Measurements from ENCODE around the gene NPS. TPM values are rescaled to one million over a fixed set of nuclear protein-coding genes. Genes with fewer than 3 reads are reported as not detected.
A peak's percentile ranks its signal among the peaks of the same experiment; 100 is the strongest.

The NPS gene
- total and polyA plus RNA-seq, 2 experiments from 2014 or later: not detected

DNA sequence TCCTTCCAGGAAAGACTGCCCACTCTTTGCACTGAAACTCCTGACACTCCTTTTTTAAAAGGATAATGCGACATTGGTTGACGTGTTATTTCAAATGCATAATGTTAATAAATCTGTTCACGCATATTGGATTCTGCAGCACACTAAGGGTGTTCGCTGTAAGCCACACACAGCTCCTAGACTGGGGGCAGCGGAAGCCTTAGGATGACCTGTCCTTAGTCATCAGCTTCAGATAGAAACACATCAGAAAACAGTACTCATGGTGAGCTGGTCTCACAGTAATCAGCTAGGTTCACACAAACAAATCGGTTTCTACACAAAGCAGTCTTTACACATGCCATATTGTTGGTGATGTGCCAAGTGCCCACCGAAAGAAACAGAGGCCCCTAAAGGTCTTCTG, 4.3 kb downstream of the NPS start:
- Histone ChIP-seq H3K9me3 (ENCODE audit: low read depth) (no peaks in the 10 kb centered on the region), H3K27me3 (no peaks in the 10 kb centered on the region), H3K4me3 (no peak overlapping the region), H3K4me1 (ENCODE audit: low read depth) (no peaks in the 10 kb centered on the region), H3K27ac (no peak overlapping the region), H3K36me3 (no peaks in the 10 kb centered on the region)
- no peak for DNase-seq (ENCODE audit: low read depth in 1 of 2, low spot score in 1 of 2)
- TF ChIP-seq CTCF (IDR thresholded peaks at IDR 0.05; ENCODE audit: low read depth, low read length): no peak

- peak in 1 of 2 donors; percentile 90 for DNase-seq (ENCODE audit: low read depth in 1 of 2, low spot score in 1 of 2)
- H3K27me3 ChIP-seq: no peaks in the 10 kb centered on the region
- H3K27ac ChIP-seq: no peak overlapping the region
- no peaks in the 10 kb centered on the region for H3K4me1 ChIP-seq (ENCODE audit: low read depth)
- H3K4me3 ChIP-seq: no peak overlapping the region
- no peak for TF ChIP-seq CTCF (IDR thresholded peaks at IDR 0.05; ENCODE audit: low read depth, low read length)
- H3K9me3 ChIP-seq (ENCODE audit: low read depth): no peaks in the 10 kb centered on the region
- H3K36me3 ChIP-seq: no peaks in the 10 kb centered on the region
These were observed 7.8 kb downstream of the NPS start for GRCh38 chr10:127556916-127557315.

DNA sequence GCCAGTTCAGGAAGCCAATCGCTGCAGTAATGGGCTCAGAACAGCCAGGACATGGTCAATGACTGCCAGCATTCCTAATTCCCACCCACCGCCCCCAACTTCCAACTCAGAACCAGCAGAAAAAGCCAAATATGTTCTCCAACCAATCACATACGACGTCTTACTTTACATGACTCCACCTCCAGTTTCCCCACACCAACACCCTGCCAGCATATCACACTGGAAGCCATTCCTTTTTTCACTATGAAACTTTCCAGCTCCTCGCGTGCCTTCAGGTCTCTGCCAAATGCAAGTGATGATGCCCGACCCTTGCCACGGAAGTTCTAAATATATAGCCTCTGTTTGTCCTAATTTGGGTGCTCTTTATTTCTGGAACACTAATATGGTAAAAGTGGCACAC, 12.5 kb downstream of the NPS start:
- no peak for TF ChIP-seq CTCF (IDR thresholded peaks at IDR 0.05; ENCODE audit: low read depth, low read length)
- Histone ChIP-seq H3K4me1 (ENCODE audit: low read depth) (no peaks in the 10 kb centered on the region), H3K27ac (no peak overlapping the region), H3K27me3 (no peaks in the 10 kb centered on the region), H3K36me3 (no peaks in the 10 kb centered on the region), H3K4me3 (no peak overlapping the region), H3K9me3 (ENCODE audit: low read depth) (no peaks in the 10 kb centered on the region)
- no peak for DNase-seq (ENCODE audit: low read depth in 1 of 2, low spot score in 1 of 2)

- Histone ChIP-seq H3K27me3 (no peaks in the 10 kb centered on the region), H3K4me1 (ENCODE audit: low read depth) (no peaks in the 10 kb centered on the region), H3K4me3 (no peak overlapping the region), H3K9me3 (ENCODE audit: low read depth) (no peaks in the 10 kb centered on the region), H3K27ac (no peak overlapping the region), H3K36me3 (no peaks in the 10 kb centered on the region)
- peak; percentile 39 for TF ChIP-seq CTCF (IDR thresholded peaks at IDR 0.05; ENCODE audit: low read depth, low read length)
- DNase-seq (ENCODE audit: low read depth in 1 of 2, low spot score in 1 of 2): peak in 1 of 2 donors; percentile 20
These were observed 14.8 kb downstream of the NPS start for GRCh38 chr10:127563718-127564553.

DNA sequence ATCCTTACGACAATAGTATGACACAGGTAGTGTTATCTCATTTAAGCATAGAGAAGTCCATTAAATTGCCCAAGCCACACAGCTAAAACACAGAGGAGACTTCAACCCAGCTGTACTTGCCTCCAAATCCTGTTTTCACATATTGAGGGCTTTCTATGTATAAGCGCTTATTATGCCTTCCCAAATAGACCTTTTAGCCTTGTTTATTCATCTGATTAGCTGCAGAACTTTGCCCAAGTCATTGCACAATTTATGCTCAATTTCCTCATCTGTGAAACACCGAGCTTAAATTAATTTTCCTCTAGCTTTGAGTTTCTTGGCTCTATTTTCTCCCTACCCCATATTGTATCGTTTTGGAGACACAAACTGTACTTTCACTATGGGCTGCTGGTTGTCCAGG, 15.5 kb downstream of the NPS start:
- no peak overlapping the region for H3K27ac ChIP-seq
- H3K27me3 ChIP-seq: no peaks in the 10 kb centered on the region
- no peaks in the 10 kb centered on the region for H3K36me3 ChIP-seq
- no peaks in the 10 kb centered on the region for H3K9me3 ChIP-seq (ENCODE audit: low read depth)
- H3K4me3 ChIP-seq: no peak overlapping the region
- no peak for DNase-seq (ENCODE audit: low read depth in 1 of 2, low spot score in 1 of 2)
- no peaks in the 10 kb centered on the region for H3K4me1 ChIP-seq (ENCODE audit: low read depth)
- TF ChIP-seq CTCF (IDR thresholded peaks at IDR 0.05; ENCODE audit: low read depth, low read length): no peak
